Measurements from ENCODE around the gene C1orf232. TPM values are rescaled to one million over a fixed set of nuclear protein-coding genes. Genes with fewer than 3 reads are reported as not detected.

Gene C1orf232
- total and polyA plus RNA-seq, 3 donors from 2014 or later, result not detected

- H3K27ac ChIP-seq, result no peak overlapping the region
- TF ChIP-seq POLR2A (IDR thresholded peaks at IDR 0.05), result no peak
- TF ChIP-seq, protein P1, sequence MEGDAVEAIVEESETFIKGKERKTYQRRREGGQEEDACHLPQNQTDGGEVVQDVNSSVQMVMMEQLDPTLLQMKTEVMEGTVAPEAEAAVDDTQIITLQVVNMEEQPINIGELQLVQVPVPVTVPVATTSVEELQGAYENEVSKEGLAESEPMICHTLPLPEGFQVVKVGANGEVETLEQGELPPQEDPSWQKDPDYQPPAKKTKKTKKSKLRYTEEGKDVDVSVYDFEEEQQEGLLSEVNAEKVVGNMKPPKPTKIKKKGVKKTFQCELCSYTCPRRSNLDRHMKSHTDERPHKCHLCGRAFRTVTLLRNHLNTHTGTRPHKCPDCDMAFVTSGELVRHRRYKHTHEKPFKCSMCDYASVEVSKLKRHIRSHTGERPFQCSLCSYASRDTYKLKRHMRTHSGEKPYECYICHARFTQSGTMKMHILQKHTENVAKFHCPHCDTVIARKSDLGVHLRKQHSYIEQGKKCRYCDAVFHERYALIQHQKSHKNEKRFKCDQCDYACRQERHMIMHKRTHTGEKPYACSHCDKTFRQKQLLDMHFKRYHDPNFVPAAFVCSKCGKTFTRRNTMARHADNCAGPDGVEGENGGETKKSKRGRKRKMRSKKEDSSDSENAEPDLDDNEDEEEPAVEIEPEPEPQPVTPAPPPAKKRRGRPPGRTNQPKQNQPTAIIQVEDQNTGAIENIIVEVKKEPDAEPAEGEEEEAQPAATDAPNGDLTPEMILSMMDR (IDR thresholded peaks at IDR 0.05), result no peak
- WGBS, 2 donors, result 87 to 95% methylated on average over 3 of the region's 3 CpGs
- H3K4me1 ChIP-seq, result no peaks in the 10 kb centered on the region
- H3K36me3 ChIP-seq (ENCODE audit: low read depth, missing control alignments), result no peaks in the 10 kb centered on the region
- H3K9me3 ChIP-seq, result no peaks in the 10 kb centered on the region
- H3K27me3 ChIP-seq, result no peaks in the 10 kb centered on the region
- DNase-seq, result no peak
- intact Hi-C loops (cut with DNase I; ENCODE audit: low total_unique reads), result no loop called here
- H3K4me3 ChIP-seq, result no peak overlapping the region
These were observed 34.3 kb downstream of the C1orf232 start for GRCh38 chr1:26134466-26134865.

GRCh38 chr1:26132834-26133167 lies 36.0 kb downstream of the C1orf232 start:
- no peaks in the 10 kb centered on the region for H3K9me3 ChIP-seq
- no peak overlapping the region for H3K4me3 ChIP-seq
- DNase-seq, result no peak
- no peaks in the 10 kb centered on the region for H3K27me3 ChIP-seq
- TF ChIP-seq POLR2A (IDR thresholded peaks at IDR 0.05), result no peak
- TF ChIP-seq, protein P1 (IDR thresholded peaks at IDR 0.05), result no peak
- H3K27ac ChIP-seq, result no peak overlapping the region
- intact Hi-C loops (cut with DNase I; ENCODE audit: low total_unique reads), result no loop called here
- no peaks in the 10 kb centered on the region for H3K36me3 ChIP-seq (ENCODE audit: low read depth, missing control alignments)
- H3K4me1 ChIP-seq, result no peaks in the 10 kb centered on the region
- WGBS, 2 donors, result 88 to 94% methylated on average over 2 of the region's 2 CpGs

GRCh38 chr1:26132128-26132833 lies 36.5 kb downstream of the C1orf232 start:
- Histone ChIP-seq H3K4me1 (no peaks in the 10 kb centered on the region), H3K36me3 (ENCODE audit: low read depth, missing control alignments) (no peaks in the 10 kb centered on the region), H3K27ac (no peak overlapping the region), H3K27me3 (no peaks in the 10 kb centered on the region), H3K4me3 (no peak overlapping the region), H3K9me3 (no peaks in the 10 kb centered on the region)
- no peak for DNase-seq
- TF ChIP-seq POLR2A (IDR thresholded peaks at IDR 0.05), result no peak
- TF ChIP-seq, protein P1 (IDR thresholded peaks at IDR 0.05), result no peak
- intact Hi-C loops (cut with DNase I; ENCODE audit: low total_unique reads), result no loop called here
- 75 to 83% methylated on average over 5 of the region's 5 CpGs for WGBS, 2 donors

DNA sequence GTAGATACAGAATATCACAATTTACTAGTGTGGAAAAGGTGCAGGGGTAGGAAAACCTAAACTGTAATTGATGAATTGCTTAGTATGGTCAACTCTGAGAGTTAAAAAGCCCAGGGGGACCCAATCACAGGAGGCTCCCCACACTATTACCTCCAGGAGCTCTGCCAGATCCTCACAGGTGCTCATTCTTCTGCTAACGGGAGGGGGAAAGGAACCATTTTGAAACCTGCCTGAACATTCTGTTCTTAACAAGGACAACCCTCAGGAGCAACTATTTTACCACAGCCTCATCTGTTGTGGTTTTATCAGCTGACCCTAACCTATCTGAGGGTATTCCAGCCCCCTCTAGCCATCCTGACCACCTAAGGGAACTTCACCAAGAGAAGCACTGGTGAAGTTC lies 38.1 kb downstream of the C1orf232 start:
- Histone ChIP-seq H3K4me3 (no peak overlapping the region), H3K36me3 (ENCODE audit: low read depth, missing control alignments) (no peaks in the 10 kb centered on the region), H3K9me3 (no peaks in the 10 kb centered on the region), H3K27me3 (no peaks in the 10 kb centered on the region), H3K4me1 (no peaks in the 10 kb centered on the region), H3K27ac (no peak overlapping the region)
- 50 to 67% methylated on average over 1 of the region's 1 CpG for WGBS, 2 donors
- DNase-seq, result no peak
- TF ChIP-seq POLR2A (IDR thresholded peaks at IDR 0.05), result no peak
- TF ChIP-seq, protein P1 (IDR thresholded peaks at IDR 0.05), result no peak
- intact Hi-C loops (cut with DNase I; ENCODE audit: low total_unique reads), result no loop called here

DNA sequence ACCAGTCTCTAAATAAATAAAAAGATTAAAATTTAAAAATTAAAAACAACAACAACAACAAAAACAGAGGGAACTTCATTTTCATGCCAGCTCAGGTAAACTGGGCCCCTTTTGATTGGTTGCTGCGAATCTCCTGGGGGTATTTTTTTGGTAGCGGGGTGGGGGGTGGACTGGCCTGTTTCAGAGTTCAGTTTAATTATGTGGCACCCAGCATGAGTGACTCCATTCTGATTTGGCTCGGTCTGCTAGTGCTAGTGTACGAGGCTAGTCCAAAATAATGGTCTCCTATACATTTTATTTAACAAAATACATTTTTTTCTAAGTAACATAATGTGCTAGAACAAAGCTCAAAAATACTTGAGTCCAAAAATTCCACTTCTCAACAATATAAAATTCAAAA lies 39.0 kb downstream of the C1orf232 start:
- no peak for TF ChIP-seq POLR2A (IDR thresholded peaks at IDR 0.05)
- TF ChIP-seq, protein P1 (IDR thresholded peaks at IDR 0.05), result no peak
- no peaks in the 10 kb centered on the region for H3K9me3 ChIP-seq

More for the DNA sequence above, 39.0 kb downstream of the C1orf232 start:
- H3K4me3 ChIP-seq, result no peak overlapping the region
- no peaks in the 10 kb centered on the region for H3K36me3 ChIP-seq (ENCODE audit: low read depth, missing control alignments)
- H3K27ac ChIP-seq, result no peak overlapping the region
- no peaks in the 10 kb centered on the region for H3K27me3 ChIP-seq
- intact Hi-C loops (cut with DNase I; ENCODE audit: low total_unique reads), result no loop called here
- 90 to 96% methylated on average over 4 of the region's 4 CpGs for WGBS, 2 donors
- no peak for DNase-seq
- no peaks in the 10 kb centered on the region for H3K4me1 ChIP-seq

Measured in testis (tissue), 3 donors.